ENCODE results near the gene UNC45A.

DNA sequence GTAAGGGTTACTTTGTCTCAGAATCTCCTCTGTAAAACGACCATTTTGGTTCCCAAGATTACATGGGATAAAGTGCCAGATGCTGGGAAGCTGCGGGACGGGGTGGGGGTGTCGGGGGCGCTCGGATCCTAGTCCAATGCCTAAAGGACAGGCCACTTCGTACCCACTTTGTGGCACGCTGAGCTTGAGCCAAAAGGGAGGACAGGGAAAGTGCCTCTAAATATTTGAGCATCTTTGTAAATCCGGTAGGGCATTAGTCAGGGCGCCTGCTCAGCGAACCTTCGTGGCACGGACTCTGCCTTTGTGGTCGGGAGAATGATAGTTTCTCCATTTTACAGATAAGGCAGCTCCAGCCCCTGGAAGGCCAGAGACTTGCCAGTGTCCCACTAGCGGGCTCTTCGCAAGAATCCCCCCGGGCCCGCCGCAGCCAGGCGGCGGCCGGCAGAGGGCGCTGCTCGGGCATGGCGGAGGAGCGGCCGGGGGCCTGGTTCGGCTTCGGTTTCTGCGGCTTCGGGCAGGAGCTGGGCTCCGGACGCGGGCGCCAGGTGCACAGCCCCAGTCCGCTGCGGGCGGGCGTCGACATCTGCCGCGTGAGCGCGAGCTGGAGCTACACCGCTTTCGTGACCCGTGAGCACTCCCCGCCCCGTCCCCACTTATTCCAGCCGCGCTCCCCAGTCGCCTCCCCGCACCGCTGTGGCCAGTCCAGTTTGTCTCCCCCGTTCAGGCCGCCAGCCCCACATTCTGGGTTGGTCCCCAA lies 21.4 kb downstream of the UNC45A start:
- TF ChIP-seq SRF (IDR thresholded peaks at IDR 0.05; ENCODE audit: low read depth, low read length) (no peak), TAF1 (IDR thresholded peaks at IDR 0.05; ENCODE audit: low read depth, low read length) (peak; percentile 77), POLR2A (IDR thresholded peaks at IDR 0.05; ENCODE audit: control extremely low read depth in 1 of 2, low read depth in 2 of 2, low read length in 2 of 2) (peak; percentile 46 to 64; a peak in 2 of 3 replicates), GABPA (IDR thresholded peaks at IDR 0.05; ENCODE audit: borderline replicate concordance, insufficient read depth, low read length) (peak; percentile 70; the same call in 1 of the 2 replicates), SUZ12 (IDR thresholded peaks at IDR 0.05; ENCODE audit: low read length) (no peak), MAFK (IDR thresholded peaks at IDR 0.05; ENCODE audit: low read depth, low read length) (no peak)
